ENCODE data around the gene LARP6. TPM values are rescaled to one million over a fixed set of nuclear protein-coding genes. Genes with fewer than 3 reads are reported as not detected.

LARP6 gene
- total and polyA plus RNA-seq, 4 donors: 0.89 to 2.9 (median 1.5) TPM

- Histone ChIP-seq H3K9me3 (ENCODE audit: control insufficient read depth in 4 of 4, low read length in 3 of 4) (no peaks in the 10 kb centered on the region), H3K4me1 (ENCODE audit: control insufficient read depth in 4 of 4, insufficient read depth in 4 of 4, low read length in 3 of 4) (peaks cover 2 to 15% (median 14%) of the 10 kb centered on the region in 4 donors), H3K36me3 (ENCODE audit: control insufficient read depth in 4 of 4, insufficient read depth in 3 of 4, low read depth in 1 of 4, low read length in 3 of 4) (no peaks in the 10 kb centered on the region), H3K27ac (ENCODE audit: low read depth in 1 of 2, low read length in 2 of 2) (no peak overlapping the region), H3K9ac (ENCODE audit: low read depth in 1 of 2, low read length in 2 of 2) (no peak overlapping the region), H3K4me3 (ENCODE audit: low read depth in 1 of 3, low read length in 3 of 3) (no peak overlapping the region), H3K27me3 (ENCODE audit: control insufficient read depth in 4 of 4, insufficient read depth in 4 of 4, low read length in 3 of 4) (no peaks in the 10 kb centered on the region)
- DNase-seq (ENCODE audit: low spot score): no peak
- WGBS: 93% methylated on average over 2 of the region's 2 CpGs
- TF ChIP-seq GABPA (IDR thresholded peaks at IDR 0.05 in 1 of 2, conservative IDR thresholded peaks at IDR 0.05 in 1 of 2) (no peak), HNF4G (IDR thresholded peaks at IDR 0.05) (no peak), CTCF (IDR thresholded peaks at IDR 0.05; ENCODE audit: low read depth, low read length, missing input control) (no peak), FOXA2 (IDR thresholded peaks at IDR 0.05) (no peak), EGR1 (IDR thresholded peaks at IDR 0.05; ENCODE audit: low read depth in 2 of 2) (no peak), NR2F2 (IDR thresholded peaks at IDR 0.05) (no peak), RXRA (IDR thresholded peaks at IDR 0.05) (no peak), ATF3 (IDR thresholded peaks at IDR 0.05) (no peak), RAD21 (IDR thresholded peaks at IDR 0.05) (no peak), FOXA1 (IDR thresholded peaks at IDR 0.05) (no peak), REST (IDR thresholded peaks at IDR 0.05) (no peak), ZBTB33 (IDR thresholded peaks at IDR 0.05) (no peak)
Measured at GRCh38 chr15:70880781-70881180, 26.8 kb upstream of the LARP6 start.

GRCh38 chr15:70879401-70879800 is 25.4 kb upstream of the LARP6 start:
- Histone ChIP-seq H3K9me3 (ENCODE audit: control insufficient read depth in 4 of 4, low read length in 3 of 4) (no peaks in the 10 kb centered on the region), H3K4me3 (ENCODE audit: low read depth in 1 of 3, low read length in 3 of 3) (no peak overlapping the region), H3K4me1 (ENCODE audit: control insufficient read depth in 4 of 4, insufficient read depth in 4 of 4, low read length in 3 of 4) (peaks cover 2 to 27% (median 23%) of the 10 kb centered on the region in 4 donors), H3K36me3 (ENCODE audit: control insufficient read depth in 4 of 4, insufficient read depth in 3 of 4, low read depth in 1 of 4, low read length in 3 of 4) (no peaks in the 10 kb centered on the region), H3K9ac (ENCODE audit: low read depth in 1 of 2, low read length in 2 of 2) (no peak overlapping the region), H3K27me3 (ENCODE audit: control insufficient read depth in 4 of 4, insufficient read depth in 4 of 4, low read length in 3 of 4) (no peaks in the 10 kb centered on the region), H3K27ac (ENCODE audit: low read depth in 1 of 2, low read length in 2 of 2) (no peak overlapping the region)
- 57% methylated on average over 2 of the region's 2 CpGs for WGBS
- DNase-seq (ENCODE audit: low spot score): no peak
- TF ChIP-seq YY1 (IDR thresholded peaks at IDR 0.05) (no peak), FOXA2 (IDR thresholded peaks at IDR 0.05) (no peak), FOXA1 (IDR thresholded peaks at IDR 0.05) (no peak), RXRA (IDR thresholded peaks at IDR 0.05) (no peak), MAX (IDR thresholded peaks at IDR 0.05) (no peak), GABPA (IDR thresholded peaks at IDR 0.05 in 1 of 2, conservative IDR thresholded peaks at IDR 0.05 in 1 of 2) (no peak), HNF4G (IDR thresholded peaks at IDR 0.05) (no peak), NR2F2 (IDR thresholded peaks at IDR 0.05) (no peak), ATF3 (IDR thresholded peaks at IDR 0.05) (no peak), RAD21 (IDR thresholded peaks at IDR 0.05) (no peak), SP1 (IDR thresholded peaks at IDR 0.05) (no peak), EGR1 (IDR thresholded peaks at IDR 0.05; ENCODE audit: low read depth in 2 of 2) (no peak), HNF4A (conservative IDR thresholded peaks at IDR 0.05) (no peak), CTCF (IDR thresholded peaks at IDR 0.05; ENCODE audit: low read depth, low read length, missing input control) (no peak)
